ENCODE results near the gene MYNN. TPM values are rescaled to one million over a fixed set of nuclear protein-coding genes. Genes with fewer than 3 reads are reported as not detected.

The MYNN gene
- polyA plus RNA-seq, 5 donors = 23.3 to 38.5 (median 32.0) TPM

DNA sequence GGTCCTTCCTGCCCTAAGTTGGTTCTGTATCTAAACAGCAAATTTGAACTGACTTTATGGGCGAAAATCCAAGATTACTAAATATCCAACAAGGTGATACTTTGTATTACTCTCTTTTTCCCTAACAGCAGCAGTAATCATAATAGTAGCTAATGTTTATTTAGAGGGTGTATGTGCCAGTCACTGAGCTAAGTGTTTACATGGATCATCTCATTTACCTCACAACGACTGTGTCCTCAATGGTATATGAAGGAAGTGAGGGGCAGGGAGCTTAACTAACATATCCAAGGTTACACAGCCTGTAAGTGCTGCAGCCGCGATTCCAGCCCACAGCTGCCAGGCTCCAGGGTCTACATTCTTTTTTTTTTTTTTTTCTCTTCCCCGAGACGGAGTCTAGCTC is 49.8 kb downstream of the MYNN start:
- no peak for DNase-seq

DNA sequence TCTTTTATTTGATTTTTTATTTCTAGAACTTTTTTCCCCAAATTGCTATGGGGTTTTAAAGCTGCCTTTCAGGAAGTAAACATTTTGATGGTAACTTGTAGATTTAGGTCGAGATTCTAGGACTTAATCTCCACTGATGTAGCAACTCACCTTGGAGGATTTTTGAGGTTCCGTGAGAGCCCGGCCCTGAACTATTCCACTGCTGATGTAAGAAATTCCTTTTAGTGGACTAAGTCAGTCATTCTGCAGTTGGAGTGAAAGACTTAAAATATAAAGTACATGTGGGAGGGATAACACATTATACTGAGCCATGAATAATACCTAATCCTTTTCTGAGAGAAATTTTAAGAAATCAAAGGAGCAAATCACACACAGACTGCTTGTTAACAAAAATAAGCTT is 52.1 kb downstream of the MYNN start:
- no peak for DNase-seq

DNA sequence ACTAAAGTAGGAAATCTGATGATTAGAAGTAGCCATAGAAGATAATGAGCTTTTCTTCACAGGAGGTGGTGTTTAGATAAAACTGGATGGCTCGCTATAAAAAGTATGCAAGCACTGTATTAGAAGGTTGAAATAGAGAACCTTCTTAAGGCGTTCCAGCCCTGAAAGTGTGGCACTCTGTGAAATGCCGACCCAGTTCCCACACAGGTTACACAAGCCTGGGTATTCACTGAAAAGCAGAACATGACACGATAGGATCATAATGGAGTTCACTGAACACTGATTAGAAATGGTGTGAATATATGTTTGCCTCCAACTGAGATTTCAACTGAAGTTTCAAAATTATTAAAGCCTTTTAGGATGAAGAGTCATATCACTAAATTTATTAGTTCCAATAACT is 54.5 kb downstream of the MYNN start:
- no peak for DNase-seq

DNA sequence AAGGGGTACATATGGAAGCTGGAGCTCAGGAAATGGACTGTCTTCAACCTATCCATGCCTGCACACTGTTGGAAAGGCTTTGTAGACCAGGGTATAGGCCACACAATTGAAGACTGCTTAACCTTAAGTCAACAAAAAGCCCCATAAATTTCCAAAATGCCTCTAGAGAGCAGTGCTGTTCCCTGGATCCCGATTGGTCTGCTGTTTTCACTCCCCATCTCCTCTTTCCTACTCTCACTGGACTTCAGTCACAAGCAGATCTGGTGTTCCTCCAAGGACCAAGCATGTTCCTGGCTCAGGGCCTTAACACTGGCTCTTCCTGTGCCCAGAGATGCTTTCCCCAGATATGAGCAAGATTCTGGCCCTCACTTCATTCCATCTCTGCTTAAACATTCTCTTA is 62.3 kb downstream of the MYNN start:
- DNase-seq = no peak

DNA sequence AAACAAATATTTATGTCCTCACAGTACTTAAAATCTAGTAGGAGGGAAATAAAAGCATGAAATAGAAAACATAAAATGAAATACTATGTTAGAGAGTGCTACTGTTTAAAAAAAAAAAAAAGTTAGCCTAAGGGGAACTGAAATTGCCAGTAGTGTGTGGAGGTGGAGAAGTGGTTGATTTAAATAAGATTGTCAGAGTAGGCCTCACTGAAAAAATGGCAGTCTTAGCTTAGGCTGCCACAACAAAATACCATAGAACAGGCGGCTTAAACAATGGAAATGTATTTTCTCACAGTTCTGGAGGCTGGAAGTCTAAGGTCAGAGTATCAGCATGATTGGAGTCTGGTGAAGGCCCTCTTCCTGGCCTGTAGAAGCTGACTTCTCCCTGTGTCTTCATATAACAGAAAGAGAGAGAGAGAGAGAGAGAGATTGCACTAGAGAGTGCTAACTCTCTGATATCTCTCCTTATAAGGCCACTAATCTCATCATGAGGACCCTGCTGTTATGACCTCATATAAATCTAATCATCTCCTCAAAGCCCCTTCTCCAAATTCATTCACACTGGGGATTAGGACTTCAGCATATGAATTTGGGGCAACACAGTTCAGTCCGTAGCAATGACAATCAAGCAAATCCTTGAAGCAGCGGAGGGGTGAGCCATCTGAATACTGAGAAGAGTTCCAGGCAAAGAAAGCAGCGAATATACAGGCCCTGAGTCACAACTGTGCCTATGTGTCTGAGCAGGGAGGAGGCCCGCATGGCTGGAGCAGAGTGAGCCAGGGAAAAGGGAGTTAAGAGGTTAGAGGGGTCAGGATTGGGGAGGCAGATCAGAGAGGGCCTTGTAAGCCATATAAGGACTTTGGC is 63.1 kb downstream of the MYNN start:
- no peak for DNase-seq

DNA sequence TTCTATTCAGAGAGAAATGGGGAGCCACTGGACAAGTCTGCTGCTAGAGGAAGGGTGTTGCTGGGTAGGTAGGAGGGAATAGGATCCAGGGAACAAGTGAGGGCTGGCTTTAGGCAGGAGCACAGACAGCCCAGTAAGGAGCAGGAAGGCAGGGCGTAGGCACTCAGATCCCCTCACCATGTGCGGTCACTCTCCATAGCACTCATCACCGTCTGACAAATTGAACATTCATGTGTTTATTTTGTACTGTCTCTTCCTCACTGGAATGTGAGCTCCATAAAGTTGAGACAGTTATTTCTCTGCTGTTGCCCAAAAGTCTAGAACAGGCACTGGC is 63.7 kb downstream of the MYNN start:
- no peak for DNase-seq

DNA sequence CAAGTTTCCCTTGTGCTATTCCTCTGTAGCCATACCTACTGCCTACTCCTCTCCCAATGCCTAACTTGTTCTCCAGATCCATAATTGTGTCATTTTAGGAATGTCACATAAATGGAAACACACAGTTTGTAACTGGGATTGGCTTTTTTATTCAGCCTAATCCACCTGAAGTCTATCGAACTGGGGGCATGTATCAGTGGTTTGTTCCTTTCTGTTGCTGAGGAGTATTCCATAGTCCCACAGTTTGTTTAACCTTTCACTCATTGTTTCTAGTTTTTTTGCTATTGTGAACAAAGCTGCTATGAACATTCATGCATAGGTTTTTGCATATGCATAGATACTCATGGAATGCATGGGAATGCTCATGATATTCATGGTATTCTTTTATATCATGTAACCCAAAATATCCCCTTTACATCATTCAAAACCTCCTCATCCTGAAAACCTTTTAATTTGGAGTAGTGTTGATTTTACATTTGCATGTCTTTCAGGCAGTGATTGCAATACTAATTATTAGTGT is 65.4 kb downstream of the MYNN start:
- no peak for DNase-seq

Other genes with a start within 250 kb of the MYNN start
- gene MECOM, start 109.7 kb upstream of the MYNN start, polyA plus RNA-seq (ENCODE audit: insufficient read depth in 1 of 5, insufficient read length in 5 of 5, low replicate concordance in 1 of 5) = 100 to 1,000 TPM in 4 of 5 donors, 10 to 100 TPM in 1; 98.0 to 171 (median 154) TPM
- gene TERC, start 8.3 kb upstream of the MYNN start, polyA plus RNA-seq (ENCODE audit: insufficient read depth in 1 of 5, insufficient read length in 5 of 5, low replicate concordance in 1 of 5) = under 1 TPM in 1 of 5 donors, not detected in 4; 0.46 TPM
- gene ACTRT3, start 3.8 kb upstream of the MYNN start, polyA plus RNA-seq (ENCODE audit: insufficient read depth in 1 of 5, insufficient read length in 5 of 5, low replicate concordance in 1 of 5) = 1 to 10 TPM; 2.1 to 3.5 (median 2.3) TPM
- gene LRRIQ4, start 39.5 kb downstream of the MYNN start, polyA plus RNA-seq (ENCODE audit: insufficient read depth in 1 of 5, insufficient read length in 5 of 5, low replicate concordance in 1 of 5) = under 1 TPM in 3 of 5 donors, not detected in 2; 0.13 to 0.16 (median 0.14) TPM
- 10 to 100 TPM in 4 of 5 donors, 1 to 10 TPM in 1; 8.2 to 18.7 (median 15.7) TPM for gene LRRC34, start 39.5 kb downstream of the MYNN start, polyA plus RNA-seq (ENCODE audit: insufficient read depth in 1 of 5, insufficient read length in 5 of 5, low replicate concordance in 1 of 5)
- under 1 TPM in 2 of 5 donors, not detected in 3; 0.06 TPM for gene LRRC31, start 96.5 kb downstream of the MYNN start, polyA plus RNA-seq (ENCODE audit: insufficient read depth in 1 of 5, insufficient read length in 5 of 5, low replicate concordance in 1 of 5)
- not detected for gene SAMD7, start 138.2 kb downstream of the MYNN start, polyA plus RNA-seq (ENCODE audit: insufficient read depth in 1 of 5, insufficient read length in 5 of 5, low replicate concordance in 1 of 5)
- 100 to 1,000 TPM; 110 to 165 (median 156) TPM for gene SEC62, start 193.4 kb downstream of the MYNN start, polyA plus RNA-seq (ENCODE audit: insufficient read depth in 1 of 5, insufficient read length in 5 of 5, low replicate concordance in 1 of 5)